ENCODE results near the gene TGFBR2. TPM values are rescaled to one million over a fixed set of nuclear protein-coding genes. Genes with fewer than 3 reads are reported as not detected.
"Not testable (repeated sequence)": the region's sequence is repeated elsewhere in the genome, so short reads cannot be mapped to it uniquely, and the experiment has no call there.

The TGFBR2 gene
- total and polyA plus RNA-seq, 2 donors, result 128 to 161 TPM

GRCh38 chr3:30665539-30665938 lies 59.1 kb downstream of the TGFBR2 start:
- H3K27ac ChIP-seq (ENCODE audit: low read depth), result no peak overlapping the region
- no peak for DNase-seq (ENCODE audit: extremely low spot score)
- H3K4me3 ChIP-seq (ENCODE audit: low read depth, low read length), result no peak overlapping the region
- 93% methylated on average over 2 of the region's 2 CpGs for WGBS
- peaks cover 2% of the 10 kb centered on the region for H3K36me3 ChIP-seq (ENCODE audit: insufficient read depth)
- peaks cover 4% of the 10 kb centered on the region for H3K4me1 ChIP-seq (ENCODE audit: insufficient read depth)

DNA sequence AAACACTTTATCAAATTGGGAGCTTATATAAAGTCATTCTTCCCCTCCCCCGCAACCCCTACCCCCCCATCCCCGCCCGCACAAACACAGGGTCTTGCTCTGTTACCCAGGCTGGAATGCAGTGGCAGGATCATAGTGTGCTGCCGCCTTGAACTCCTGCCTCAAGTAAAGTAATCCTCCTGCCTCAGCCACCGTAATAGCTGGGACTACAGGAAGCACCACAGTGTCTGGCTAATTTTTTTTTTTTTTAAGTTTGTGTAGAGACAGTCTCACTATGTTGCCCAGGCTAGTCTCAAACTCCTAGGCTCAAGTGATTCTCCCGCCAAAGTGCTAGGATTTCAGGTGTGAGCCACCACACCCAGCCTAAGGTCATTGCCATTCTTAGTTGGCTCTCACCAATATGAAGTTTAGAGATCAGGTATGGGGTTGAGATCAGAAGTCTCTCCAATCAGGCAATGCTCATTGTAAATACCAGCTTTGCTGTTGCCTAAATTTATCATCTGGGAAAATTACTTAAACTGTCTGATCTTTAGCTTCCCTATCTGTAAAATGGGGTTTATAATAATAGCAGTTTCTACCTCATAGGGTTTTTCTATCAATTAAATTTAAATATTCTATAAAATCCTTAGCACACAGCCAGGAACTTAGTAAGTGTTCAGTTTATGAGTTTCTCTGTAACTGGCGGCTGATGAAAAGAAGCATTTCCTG lies 60.3 kb downstream of the TGFBR2 start:
- WGBS, result 72% methylated on average over 7 of the region's 7 CpGs
- Histone ChIP-seq H3K4me3 (ENCODE audit: low read depth, low read length) (no peak overlapping the region), H3K4me1 (ENCODE audit: insufficient read depth) (peaks cover 4% of the 10 kb centered on the region), H3K27ac (ENCODE audit: low read depth) (no peak overlapping the region), H3K36me3 (ENCODE audit: insufficient read depth) (no peaks in the 10 kb centered on the region)
- DNase-seq (ENCODE audit: extremely low spot score), result no peak

GRCh38 chr3:30667280-30667651 lies 60.9 kb downstream of the TGFBR2 start:
- H3K36me3 ChIP-seq (ENCODE audit: insufficient read depth), result no peaks in the 10 kb centered on the region
- peaks cover 4% of the 10 kb centered on the region for H3K4me1 ChIP-seq (ENCODE audit: insufficient read depth)
- no peak overlapping the region for H3K27ac ChIP-seq (ENCODE audit: low read depth)
- no peak overlapping the region for H3K4me3 ChIP-seq (ENCODE audit: low read depth, low read length)
- DNase-seq (ENCODE audit: extremely low spot score), result no peak
- WGBS, result 49% methylated on average over 1 of the region's 1 CpG

DNA sequence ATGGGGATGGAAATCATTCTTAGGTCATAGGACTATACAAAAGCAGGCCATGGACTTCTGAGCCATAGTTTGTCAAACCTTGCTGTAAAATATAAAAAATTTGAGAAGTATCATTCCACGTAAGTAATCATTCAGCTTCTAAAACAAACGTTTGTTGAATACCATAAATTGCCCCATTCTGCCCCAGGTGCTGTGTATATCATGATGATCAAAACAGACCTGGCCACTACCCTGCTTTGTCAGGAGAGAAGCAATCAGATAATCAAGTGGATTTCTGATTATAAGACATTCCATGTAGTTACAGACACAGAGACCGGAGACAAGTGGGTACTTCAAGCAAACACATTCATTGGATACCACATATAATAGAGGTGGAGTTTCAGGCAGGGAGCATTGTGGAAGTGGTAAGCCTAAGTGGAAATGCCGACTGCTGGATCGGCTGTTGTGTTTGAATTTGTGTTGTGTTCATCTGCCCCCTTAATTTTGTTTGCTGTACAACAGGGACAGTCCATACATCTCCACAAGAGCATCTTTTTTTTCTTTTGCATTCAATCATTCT lies 61.7 kb downstream of the TGFBR2 start:
- Histone ChIP-seq H3K4me3 (ENCODE audit: low read depth, low read length) (no peak overlapping the region), H3K36me3 (ENCODE audit: insufficient read depth) (no peaks in the 10 kb centered on the region), H3K4me1 (ENCODE audit: insufficient read depth) (peaks cover 4% of the 10 kb centered on the region), H3K27ac (ENCODE audit: low read depth) (no peak overlapping the region)
- 75% methylated on average over 5 of the region's 5 CpGs for WGBS
- no peak for DNase-seq (ENCODE audit: extremely low spot score)

GRCh38 chr3:30669360-30669934 lies 63.0 kb downstream of the TGFBR2 start:
- not testable (repeated sequence) for H3K4me1 ChIP-seq (ENCODE audit: insufficient read depth); H3K4me3 ChIP-seq (ENCODE audit: low read depth, low read length); H3K27ac ChIP-seq (ENCODE audit: low read depth); DNase-seq (ENCODE audit: extremely low spot score); H3K36me3 ChIP-seq (ENCODE audit: insufficient read depth)
- WGBS, result 92% methylated on average over 7 of the region's 7 CpGs

DNA sequence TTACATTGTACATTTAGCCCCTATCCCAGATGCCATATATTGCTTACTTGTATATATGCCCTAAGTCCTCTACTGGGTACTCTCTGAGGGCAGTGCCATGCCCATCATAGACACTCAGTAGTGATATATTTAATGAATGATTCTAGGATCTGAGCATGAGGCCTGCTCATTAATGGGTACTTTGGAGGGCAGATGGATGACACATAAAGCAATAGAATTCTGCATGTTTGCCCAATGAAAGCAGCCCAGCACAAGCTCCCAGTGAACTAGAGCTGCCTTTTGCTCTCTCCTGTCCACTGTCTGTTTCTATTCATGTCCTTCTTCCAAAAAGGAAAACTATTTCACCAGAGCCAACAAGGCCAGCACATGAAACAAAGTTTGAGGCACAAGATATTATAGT lies 63.9 kb downstream of the TGFBR2 start:
- peaks cover 3% of the 10 kb centered on the region for H3K36me3 ChIP-seq (ENCODE audit: insufficient read depth)
- no peak overlapping the region for H3K4me3 ChIP-seq (ENCODE audit: low read depth, low read length)
- no peak overlapping the region for H3K27ac ChIP-seq (ENCODE audit: low read depth)
- peaks cover 2% of the 10 kb centered on the region for H3K4me1 ChIP-seq (ENCODE audit: insufficient read depth)
- no peak for DNase-seq (ENCODE audit: extremely low spot score)

- WGBS, result 97% methylated on average over 20 of the region's 20 CpGs
- H3K4me3 ChIP-seq (ENCODE audit: low read depth, low read length), result no peak overlapping the region
- peaks cover 3% of the 10 kb centered on the region for H3K36me3 ChIP-seq (ENCODE audit: insufficient read depth)
- H3K27ac ChIP-seq (ENCODE audit: low read depth), result no peak overlapping the region
- H3K4me1 ChIP-seq (ENCODE audit: insufficient read depth), result peaks cover 4% of the 10 kb centered on the region
- DNase-seq (ENCODE audit: extremely low spot score), result no peak
These were observed 65.3 kb downstream of the TGFBR2 start for GRCh38 chr3:30671527-30672286.

GRCh38 chr3:30672287-30672735 lies 65.9 kb downstream of the TGFBR2 start:
- no peak overlapping the region for H3K27ac ChIP-seq (ENCODE audit: low read depth)
- peaks cover 2% of the 10 kb centered on the region for H3K4me1 ChIP-seq (ENCODE audit: insufficient read depth)
- H3K4me3 ChIP-seq (ENCODE audit: low read depth, low read length), result no peak overlapping the region
- H3K36me3 ChIP-seq (ENCODE audit: insufficient read depth), result peaks cover 3% of the 10 kb centered on the region
- no peak for DNase-seq (ENCODE audit: extremely low spot score)
- WGBS, result 97% methylated on average over 4 of the region's 4 CpGs

- H3K36me3 ChIP-seq (ENCODE audit: insufficient read depth), result peaks cover 3% of the 10 kb centered on the region
- no peak for DNase-seq (ENCODE audit: extremely low spot score)
- H3K4me1 ChIP-seq (ENCODE audit: insufficient read depth), result peaks cover 2% of the 10 kb centered on the region
- no peak overlapping the region for H3K27ac ChIP-seq (ENCODE audit: low read depth)
- no peak overlapping the region for H3K4me3 ChIP-seq (ENCODE audit: low read depth, low read length)
- WGBS, result 84% methylated on average over 4 of the region's 4 CpGs
These were observed 66.6 kb downstream of the TGFBR2 start for GRCh38 chr3:30672959-30673358.

GRCh38 chr3:30673425-30674341 lies 67.3 kb downstream of the TGFBR2 start:
- no peak for DNase-seq (ENCODE audit: extremely low spot score)
- Histone ChIP-seq H3K27ac (ENCODE audit: low read depth) (no peak overlapping the region), H3K4me1 (ENCODE audit: insufficient read depth) (peaks cover 2% of the 10 kb centered on the region), H3K36me3 (ENCODE audit: insufficient read depth) (peaks cover 3% of the 10 kb centered on the region), H3K4me3 (ENCODE audit: low read depth, low read length) (no peak overlapping the region)
- WGBS, result 76% methylated on average over 6 of the region's 6 CpGs

GRCh38 chr3:30675006-30675405 lies 68.6 kb downstream of the TGFBR2 start:
- 98% methylated on average over 2 of the region's 2 CpGs for WGBS
- H3K27ac ChIP-seq (ENCODE audit: low read depth), result no peak overlapping the region
- DNase-seq (ENCODE audit: extremely low spot score), result no peak
- peaks cover 2% of the 10 kb centered on the region for H3K4me1 ChIP-seq (ENCODE audit: insufficient read depth)
- peaks cover 4% of the 10 kb centered on the region for H3K36me3 ChIP-seq (ENCODE audit: insufficient read depth)
- no peak overlapping the region for H3K4me3 ChIP-seq (ENCODE audit: low read depth, low read length)

DNA sequence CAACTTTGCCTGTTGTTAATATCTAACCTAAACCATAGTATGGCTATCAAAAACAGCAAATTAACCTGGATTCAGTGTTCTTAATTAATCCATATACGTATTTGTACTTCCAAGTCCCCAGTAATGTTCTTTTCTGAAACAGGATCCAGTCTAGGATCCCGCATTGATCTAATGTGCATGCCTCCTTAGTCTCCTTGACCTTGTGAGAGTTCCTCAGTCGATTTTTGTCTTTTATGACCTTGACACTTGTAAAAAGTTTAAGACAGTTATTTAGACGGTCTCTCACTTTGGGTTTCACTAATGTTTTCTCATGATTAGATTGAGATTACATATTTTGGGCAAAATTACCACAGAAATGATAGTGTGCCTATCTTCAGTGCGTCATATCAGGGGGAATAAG lies 69.4 kb downstream of the TGFBR2 start:
- peaks cover 5% of the 10 kb centered on the region for H3K36me3 ChIP-seq (ENCODE audit: insufficient read depth)
- no peak overlapping the region for H3K4me3 ChIP-seq (ENCODE audit: low read depth, low read length)
- H3K4me1 ChIP-seq (ENCODE audit: insufficient read depth), result peaks cover 4% of the 10 kb centered on the region
- WGBS, result 86% methylated on average over 5 of the region's 5 CpGs
- no peak for DNase-seq (ENCODE audit: extremely low spot score)
- no peak overlapping the region for H3K27ac ChIP-seq (ENCODE audit: low read depth)
